ENCODE measurements around the gene ERLIN1.

The ERLIN1 gene

DNA sequence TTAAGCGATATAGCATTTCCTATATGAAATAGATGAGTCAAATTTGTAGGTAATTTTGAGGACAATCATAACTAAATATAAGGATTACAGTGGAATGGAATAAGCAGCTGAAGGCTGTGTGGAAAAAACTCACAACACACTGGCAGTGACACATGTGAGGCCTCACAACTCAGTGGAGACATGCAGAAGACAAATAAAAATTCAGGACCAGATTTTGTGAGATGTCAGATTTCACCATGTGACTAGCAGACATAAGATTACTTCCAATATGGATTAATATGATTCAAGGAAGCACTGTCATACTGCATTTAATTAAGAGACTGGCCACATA lies 17.6 kb downstream of the ERLIN1 start:
- no peak for DNase-seq

DNA sequence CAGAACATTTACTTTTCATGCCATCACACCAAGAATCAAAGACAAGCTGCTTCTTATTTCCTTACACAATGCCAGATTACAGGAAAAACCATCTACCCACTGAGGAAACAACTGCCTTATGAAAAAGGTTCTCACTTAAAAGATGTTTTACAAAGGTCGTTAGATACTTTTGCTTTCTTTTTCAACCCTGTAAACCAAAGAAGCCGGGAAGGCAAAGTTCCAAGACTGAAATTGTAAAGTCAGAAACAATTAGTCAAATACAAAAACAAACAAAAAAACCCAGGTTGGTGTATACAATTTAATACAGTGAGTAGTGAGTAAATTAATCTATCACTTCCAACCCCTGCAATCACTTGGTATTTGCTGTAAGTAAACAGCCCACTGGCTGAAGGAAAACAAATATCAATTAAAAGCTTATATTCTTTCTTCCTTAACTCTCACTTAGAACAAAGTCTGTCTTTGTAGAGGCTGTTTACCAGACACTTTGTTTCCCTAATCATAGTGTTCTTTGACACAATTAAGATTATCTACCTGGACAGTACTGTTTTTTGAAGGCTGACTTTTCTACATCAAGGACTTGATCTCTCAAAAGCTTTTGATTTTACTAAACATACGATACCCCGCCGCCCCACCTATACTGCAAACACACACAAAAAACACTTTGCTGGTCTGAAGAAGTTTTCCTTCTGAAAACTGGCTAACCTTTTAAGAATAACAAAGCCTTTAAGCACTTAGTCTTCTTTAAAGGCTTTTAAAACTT lies 18.1 kb downstream of the ERLIN1 start:
- no peak for DNase-seq

DNA sequence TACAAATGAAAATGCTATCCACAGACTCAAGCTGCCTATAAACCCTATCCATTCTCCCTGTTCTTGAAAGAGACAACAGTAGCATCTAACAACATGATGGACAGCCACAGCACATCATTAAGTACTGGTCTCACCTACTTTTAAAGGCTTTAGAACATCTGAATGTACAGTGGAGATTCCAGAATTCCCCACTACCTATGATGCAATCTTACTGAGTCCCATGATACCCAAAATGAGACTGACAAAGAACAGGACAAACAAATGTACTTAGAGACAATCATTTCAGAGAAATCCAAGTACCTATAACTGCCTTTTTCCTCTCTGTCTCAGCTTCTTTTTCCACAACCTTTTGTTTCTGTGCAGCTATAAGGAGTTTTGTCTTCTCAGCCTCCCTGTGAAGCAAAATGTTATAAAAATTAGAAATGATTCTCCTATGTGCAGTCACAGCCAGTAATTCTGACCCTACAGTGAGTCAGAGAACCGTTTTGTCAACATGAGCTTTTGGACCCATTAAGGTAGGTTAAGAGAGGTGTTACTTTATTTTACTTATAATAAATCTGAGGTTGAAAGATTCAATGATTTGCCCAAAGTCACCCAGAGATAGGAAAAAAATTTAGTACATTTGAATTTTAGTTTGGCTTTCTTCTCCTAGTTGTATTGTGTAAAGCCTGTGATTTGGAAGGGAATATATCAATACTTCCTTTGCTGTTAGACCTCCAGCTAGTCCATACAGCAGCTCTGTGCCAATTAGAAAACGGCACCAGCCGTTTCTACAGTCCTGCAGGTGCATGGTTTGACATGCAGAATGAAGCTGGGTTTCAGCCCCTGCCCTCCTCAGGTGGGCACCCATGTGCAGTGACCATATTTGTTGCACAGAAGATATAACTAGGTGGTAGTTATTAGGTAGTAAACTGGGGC lies 21.9 kb downstream of the ERLIN1 start:
- no peak for DNase-seq

DNA sequence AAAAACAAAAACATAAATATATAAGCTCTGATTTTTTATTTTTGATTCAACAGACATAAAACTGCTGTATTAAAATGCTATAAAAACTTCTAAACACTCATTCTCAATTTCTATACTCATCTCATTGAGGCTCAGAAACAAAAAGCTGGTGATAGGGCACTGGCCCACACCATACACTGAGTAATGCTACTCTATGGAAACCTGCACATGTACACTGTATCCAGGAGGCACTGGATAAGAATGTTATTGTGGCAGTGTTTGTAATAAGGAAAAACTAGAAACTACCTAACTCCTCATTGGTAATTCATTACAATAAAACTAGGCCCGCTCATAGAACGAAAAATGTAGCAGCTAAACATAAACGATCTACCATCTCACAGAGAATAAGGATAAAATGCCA lies 23.1 kb downstream of the ERLIN1 start:
- DNase-seq: no peak

DNA sequence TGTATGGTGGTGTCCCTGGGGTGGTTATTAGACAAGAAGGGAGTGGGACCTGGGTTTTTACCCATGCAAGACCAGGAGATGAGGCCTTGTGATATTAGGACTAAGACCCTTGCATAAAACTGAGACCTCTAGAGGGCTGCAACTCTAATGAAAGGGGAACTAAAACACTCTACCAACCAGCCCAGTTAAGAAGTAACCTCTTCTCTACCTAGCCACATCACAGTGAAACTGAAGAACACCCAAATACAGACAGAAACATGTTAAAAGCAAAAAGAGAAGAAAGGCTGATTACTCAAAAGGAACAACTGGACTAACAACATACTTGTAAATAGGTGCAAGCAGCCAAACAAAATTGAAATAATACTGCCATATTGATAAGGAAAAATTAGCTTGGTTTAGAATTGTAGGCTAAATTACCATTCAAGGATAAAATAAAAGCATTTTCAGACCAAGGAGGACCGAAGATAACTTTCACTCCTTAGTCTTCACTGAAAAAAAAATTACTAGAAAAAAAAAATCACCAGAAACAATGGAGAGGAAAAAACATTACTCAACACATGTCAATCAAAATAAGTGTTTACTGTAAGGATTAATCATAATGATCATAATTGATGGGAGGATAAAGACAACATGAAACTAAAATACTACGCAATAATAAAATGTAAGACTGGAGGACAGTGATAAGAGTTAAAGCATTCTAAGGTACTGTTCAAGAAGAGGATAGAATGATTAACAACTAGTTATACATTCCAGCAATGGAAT lies 27.6 kb downstream of the ERLIN1 start:
- DNase-seq: no peak

DNA sequence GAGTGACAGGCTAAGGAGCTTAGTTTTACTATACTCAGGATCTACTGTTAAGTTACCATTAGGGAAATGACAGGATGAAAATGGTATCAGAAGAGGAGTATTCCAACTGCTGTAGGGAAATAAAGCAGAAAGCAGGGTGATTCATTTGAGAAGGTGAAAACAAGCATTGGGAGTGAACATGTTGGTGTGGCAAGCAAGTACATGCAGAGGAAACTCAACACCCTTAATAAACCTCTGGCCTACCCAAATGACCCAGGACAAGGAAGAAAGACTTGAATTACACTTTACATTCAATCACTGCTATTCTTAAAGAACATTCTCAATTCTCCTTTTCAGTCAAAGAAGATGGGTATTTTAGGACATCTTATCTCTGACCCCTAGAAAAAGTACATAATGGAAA lies 28.7 kb downstream of the ERLIN1 start:
- DNase-seq: no peak

DNA sequence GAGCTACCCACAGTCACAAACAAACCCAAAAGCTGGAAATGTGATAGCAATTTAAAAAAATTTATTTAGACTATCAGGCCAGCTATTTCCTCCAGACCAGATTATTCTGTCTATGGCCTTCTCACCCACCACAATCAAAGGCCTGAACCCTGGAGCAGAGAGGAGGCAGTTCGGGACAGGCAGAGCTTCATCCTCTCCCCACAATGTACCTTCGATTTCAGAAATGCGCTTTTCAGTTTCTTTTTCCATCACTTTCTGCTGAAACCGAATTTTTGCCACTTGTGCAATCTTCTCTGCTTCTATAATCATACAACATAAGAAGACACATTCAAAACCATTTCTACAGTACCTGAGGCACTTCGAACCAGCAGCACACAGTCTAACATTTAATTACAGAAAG lies 29.9 kb downstream of the ERLIN1 start:
- DNase-seq: no peak

DNA sequence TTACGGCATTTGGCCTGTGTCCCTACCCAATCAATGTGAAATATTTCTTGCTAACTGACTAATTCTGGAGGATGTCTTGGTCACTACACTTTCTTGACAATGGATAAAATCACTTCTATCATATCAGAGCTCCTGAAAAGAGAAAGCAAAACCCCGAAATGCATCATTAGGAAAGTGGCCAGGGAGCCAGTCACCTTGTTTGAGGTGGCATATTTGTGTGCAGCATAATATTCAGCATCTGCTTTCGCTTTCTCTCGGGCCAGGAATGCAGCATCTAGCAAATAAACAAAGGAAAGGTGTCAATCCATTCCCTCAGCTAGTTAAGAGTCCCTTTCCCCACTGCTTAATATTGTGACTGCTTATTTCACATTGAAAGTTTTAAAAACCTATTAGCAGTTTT lies 31.2 kb downstream of the ERLIN1 start:
- no peak for DNase-seq

DNA sequence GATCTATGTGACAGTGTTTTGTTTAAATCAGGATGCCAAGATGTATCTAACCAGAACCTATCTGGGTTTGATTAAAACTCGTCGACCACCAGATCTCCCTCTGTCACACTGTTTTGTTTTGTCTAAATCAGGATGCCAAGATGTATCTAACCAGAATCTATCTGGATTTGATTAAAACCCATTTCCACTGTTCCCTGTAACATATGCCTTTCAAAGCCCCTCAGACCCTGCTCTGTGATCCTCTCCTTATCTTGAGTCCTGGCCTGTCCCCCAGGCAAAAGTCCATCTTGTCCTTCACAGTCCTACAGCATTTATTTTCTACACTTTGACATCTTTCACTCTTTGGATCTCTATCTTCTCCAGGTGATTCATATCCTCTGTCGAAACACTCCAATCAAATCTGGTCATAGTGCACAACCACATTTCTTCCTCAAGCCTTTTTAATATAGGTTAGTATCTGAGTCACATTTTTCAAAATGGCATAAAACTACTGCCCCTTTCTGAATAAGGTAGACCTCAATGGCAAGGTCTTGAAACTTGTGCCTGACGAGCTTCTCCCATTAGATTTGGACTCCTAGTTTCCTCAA lies 32.5 kb downstream of the ERLIN1 start:
- no peak for DNase-seq

DNA sequence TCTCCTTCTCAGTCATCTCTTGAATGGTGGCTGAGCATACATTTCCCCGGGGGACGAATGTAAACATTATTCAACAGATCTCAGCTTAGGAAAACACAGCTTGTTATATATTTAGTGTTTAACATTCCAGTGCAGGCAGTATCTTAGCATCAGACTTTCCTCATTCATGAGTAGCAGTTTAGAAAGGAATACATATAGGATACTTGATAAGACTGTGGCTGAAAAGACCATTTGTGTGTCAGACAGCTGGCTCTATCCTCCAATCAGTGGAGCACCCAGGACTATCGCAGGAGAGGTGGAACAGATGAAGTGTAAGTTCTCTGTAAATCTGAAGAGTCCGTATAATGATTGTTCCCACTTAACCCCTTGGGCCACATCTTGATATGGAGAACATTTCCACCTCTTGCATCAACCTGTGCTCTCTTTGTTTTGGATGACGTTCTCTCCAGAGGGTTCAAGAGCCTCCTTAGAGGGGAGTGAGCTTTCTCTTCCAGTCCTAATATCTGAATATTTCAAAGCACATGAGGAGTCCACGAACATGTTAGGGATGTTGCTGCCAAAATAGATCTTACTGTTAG lies 34.0 kb downstream of the ERLIN1 start:
- DNase-seq: no peak

DNA sequence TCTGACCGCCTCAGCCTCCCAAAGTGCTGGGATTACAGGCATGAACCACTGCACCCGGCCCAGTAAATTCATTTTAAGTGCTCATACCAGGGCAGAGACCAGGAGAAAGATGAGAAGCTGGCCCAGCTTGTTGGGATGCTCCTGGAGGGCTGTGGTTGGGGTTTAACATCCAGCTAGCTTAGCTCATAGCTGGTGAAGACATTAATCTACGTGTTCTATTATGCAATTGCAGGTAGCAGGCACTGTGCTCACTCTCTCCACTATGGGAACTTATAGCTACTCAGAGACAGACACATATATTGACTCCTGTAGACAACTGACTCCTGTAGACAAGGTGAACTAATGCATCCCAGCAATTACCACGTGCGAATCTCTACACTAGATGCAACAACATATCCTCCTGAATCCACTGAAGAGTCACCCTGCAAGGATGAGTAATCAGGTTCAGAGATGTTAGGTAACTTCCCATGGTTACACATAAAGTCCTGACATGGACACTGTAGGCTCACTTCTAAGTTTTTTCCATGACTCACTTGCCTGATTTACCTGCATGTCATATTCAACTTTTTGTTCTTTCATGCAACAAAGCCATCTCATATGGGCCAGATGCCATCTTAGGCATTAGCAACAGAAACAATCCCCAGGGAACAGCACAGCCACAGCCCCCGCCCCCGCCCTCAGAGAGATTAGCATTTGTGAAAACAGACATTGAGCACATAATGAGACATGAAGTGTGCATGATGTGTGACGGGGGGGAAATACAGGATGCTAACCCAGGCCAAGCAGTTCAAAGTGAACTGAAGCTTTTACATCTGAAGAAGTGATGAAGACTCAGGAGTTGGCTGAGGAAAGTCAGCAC lies 37.2 kb downstream of the ERLIN1 start:
- DNase-seq: peak; percentile 22 to 34

DNA sequence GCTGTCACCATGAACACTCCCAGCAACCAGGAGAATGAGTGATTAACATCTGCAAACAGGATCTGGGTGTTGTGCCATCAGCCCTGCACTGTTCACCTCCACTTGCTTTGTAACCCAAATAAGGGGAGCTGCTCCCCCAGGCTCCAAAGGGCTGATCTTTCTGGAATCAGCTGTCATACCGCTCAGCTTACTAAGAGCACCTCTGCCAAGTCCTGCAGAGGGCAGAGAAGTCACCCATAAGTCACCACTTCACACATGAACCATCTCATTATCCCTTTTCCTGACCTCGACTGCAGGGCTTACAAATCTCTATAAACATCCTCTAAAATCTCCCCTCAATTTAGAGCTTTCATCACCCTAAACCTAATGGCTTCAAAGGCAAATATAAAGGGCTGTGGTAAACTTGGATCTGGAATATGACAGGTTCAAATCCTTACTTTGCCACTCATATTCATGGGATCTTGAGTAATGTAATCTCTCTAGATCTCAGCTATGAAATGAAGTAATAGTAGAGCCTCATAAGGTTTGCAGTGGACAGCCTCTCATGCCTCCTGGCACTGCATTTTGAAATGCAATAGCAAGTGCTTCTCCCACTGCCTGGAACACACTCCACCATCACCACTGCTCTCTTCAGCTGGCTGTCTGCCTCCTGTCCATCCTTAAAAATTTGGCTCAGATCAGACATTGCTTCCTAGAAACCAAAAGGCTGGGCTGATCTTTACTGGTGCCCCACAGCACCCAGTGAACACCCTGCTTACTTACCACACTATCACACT lies 38.8 kb downstream of the ERLIN1 start:
- DNase-seq: no peak

DNA sequence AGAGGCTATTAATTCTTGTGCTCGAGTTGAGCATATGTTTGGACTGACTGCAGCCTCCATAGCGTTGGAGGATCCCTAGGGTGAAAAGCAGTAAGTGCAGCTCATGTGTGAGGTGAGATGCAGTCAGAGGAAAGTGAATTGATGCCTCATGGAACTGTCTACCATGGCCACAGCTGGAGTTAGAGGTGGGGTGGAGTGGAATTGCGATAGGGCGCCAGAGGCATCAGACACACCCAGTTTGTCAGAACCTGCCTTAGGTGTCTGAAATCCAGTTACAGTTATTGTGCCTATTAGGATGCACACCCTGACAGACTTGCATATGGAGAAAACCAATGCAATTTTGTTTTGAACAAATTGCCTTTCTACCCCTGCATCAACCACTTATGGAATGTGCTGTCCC lies 39.4 kb downstream of the ERLIN1 start:
- DNase-seq: no peak

DNA sequence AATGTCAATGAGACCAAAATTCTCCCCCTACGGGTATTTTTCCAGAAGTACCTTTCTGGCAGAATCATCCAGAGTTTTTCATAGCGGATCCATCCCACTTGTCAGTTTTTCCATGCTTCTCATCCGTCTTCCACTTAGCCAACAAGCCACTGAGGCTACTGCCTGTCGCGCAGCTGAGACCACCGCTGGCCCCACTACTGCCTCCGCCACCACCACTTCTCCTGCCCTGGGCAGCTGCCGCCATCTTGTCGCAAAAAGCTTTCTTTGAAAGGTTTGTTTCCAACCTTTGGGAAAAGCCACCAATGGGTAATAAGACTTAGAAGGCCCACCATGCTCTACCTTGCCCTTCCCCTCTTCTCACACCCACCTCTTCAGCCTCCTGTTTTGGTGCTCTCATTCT lies 42.1 kb downstream of the ERLIN1 start:
- no peak for DNase-seq

DNA sequence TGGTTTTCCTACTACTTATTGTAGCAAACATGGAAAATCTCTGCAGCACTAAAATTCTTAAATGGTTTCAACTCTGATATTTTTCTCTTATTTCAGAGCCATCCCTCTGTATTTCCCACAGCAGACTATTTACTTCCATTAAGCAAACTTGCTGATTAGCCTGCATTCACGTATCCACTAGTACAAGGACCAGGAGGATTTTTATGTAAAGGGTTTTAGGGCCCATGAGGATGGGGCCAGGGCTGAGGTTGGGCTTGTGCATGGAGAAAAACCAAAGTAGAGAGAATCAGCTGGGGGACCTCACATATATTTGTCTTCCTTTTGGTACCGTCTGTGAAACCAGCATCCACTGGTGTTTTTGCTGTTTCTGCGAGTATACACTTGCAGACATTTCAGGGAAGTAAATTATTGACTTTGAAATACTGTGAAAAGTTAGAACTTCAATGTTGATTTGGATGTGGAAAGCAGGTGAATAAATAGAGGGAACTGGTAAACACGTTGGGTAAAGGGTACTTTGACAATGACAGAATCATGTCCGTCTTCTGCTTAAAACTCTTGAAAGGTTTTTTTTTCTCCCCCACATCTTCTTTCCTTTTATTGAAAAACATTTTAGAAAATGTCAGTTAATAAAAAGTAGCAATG lies 44.3 kb downstream of the ERLIN1 start:
- DNase-seq: no peak

DNA sequence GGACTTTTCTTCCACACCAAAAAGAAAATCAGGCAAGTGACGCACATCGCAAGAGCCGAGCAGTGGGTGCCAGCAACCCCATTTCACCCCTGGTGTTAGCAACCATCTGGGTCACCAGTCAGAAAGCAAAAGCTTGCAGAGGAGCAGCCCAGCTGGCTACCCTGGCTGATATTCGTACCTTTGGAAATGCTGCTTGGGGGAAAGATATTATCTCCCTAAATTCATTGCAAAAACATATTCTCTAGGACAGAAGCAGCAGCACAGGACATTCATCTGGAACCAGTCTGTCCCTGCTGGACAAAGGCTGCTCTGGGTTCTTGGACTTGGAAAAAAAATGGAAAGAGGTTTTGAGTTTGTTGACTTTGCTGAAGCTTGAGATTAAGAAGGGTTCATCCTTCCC lies 45.8 kb downstream of the ERLIN1 start:
- DNase-seq: no peak

DNA sequence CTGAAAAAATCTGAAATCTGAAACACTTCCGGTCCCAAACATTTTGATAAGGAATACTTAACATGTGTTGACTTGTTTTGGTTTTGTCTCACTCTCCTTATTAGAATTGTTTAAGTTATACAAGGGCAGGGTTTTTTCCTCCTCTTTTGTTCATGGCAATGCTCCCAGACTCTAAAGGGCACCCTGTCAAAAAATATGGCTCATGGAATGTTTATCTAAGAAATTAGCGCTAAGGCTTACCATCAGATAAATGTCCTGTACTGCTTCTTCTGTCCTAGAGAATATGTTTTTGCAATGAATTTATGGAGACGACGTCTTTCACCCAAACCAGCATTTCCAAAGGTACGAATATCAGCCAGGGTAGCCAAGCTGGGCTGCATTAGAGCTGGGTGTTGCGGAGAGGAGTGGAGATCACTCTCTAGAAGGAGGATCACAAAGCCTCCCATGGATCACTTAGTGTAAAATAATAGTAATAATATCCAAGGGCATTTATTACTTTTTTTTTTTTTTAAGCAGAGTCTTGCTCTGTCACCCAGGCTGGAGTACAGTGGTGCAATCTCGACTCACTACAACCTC lies 46.8 kb downstream of the ERLIN1 start:
- DNase-seq: no peak

DNA sequence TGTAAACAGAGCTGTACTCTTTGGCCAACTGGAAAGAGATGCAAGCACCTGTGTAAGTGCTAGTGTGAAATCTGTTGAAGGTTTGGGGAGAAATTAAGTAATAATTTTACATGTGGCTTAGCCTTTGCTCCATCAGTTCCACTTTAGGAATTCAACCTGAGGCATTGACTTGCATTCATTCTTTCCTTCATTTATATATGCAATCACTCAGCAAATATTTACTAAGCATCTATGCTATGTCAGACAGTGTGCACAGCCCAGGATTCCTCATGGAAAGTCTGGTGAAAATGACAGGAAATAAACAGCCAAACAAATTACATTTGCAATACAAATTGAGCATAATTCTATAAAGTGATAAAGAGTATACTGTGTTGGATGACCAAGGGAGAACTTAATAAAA lies 50.3 kb downstream of the ERLIN1 start:
- DNase-seq: no peak

DNA sequence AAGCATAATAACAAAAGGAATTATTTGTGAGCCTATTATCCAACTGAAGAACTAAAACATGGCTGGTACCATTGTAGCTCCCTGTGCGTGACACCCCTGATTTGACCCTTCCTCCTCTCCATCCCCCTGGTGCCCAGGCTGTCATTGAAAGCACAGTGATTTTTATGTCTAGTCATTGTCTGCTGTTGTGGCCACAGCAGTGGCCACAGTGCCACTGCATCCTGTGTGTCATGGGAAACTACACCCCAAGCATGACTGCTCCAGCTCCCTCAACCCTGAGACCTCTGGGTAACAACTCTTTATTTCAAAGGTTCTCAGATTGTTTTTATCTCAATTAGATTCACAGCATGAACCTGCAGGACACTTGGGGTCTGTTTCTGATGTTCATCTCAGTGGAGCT lies 52.0 kb downstream of the ERLIN1 start:
- DNase-seq: no peak

DNA sequence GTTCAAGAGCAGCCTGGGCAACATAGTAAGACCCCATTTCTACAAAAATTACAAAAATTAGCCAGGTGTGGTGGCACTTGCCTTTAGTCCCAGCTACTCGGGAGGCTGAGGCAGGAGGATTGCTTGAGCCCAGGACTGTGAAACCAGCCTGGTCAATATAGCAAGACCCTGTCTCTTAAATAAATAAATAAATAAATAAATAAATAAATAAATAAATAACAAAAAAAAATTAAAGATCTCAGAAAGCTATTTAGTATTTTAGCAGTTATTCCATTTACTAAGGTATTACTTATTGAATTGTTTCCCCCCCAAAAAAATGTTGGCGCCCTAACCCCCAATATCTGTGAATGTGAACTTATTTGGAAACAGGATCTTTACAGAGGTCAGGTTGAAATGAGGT lies 53.4 kb downstream of the ERLIN1 start:
- no peak for DNase-seq

All from stimulated activated CD4-positive, alpha-beta T cell treated with anti-CD3 and anti-CD28 coated beads, Interleukin-2, amount 100 ng/mL, for 48 hours (primary cell).